Activated CD4-positive, alpha-beta T cell treated with anti-CD3 and anti-CD28 coated beads for 36 hours (primary cell): ENCODE results near the gene CHIT1. TPM values are rescaled to one million over a fixed set of nuclear protein-coding genes. Genes with fewer than 3 reads are reported as not detected.

Source experiments
- ATAC-seq: fragments of 200-7000 bp; cut with Tn5 transposase; one replicate; pipeline ENCODE4 v1.10.0; 2021; ENCODE audit warnings: mild to moderate bottlenecking, moderate library complexity
- CTCF ChIA-PET: fragments of 350-600 bp; sonication (Branson Sonifier 250); formaldehyde crosslinking; loops from one replicate; lab custom pipeline; 2021; ENCODE audit warnings: antibody characterized with exemption; lab: Charles Lee
- POLR2A ChIA-PET: fragments of 350-600 bp; sonication (Branson Sonifier 250); formaldehyde crosslinking; loops from one replicate; lab custom pipeline; 2021; ENCODE audit warnings: antibody characterized with exemption, inconsistent platforms; lab: Charles Lee
- DNase-seq: peaks from one replicate; pipeline ENCODE4 v3.0.0-alpha.2; 2020
- H3K27ac Mint-ChIP-seq: one replicate; pipeline ENCODE4 v1.8.0; 2021; ENCODE audit warnings: mixed read lengths
- H3K27me3 Mint-ChIP-seq: one replicate; pipeline ENCODE4 v1.8.0; 2021; ENCODE audit warnings: mixed read lengths
- H3K36me3 Mint-ChIP-seq: one replicate; pipeline ENCODE4 v1.8.0; 2021; ENCODE audit warnings: low read depth, mixed read lengths
- H3K4me1 Mint-ChIP-seq: one replicate; pipeline ENCODE4 v1.8.0; 2021; ENCODE audit warnings: mixed read lengths
- H3K4me3 Mint-ChIP-seq: one replicate; pipeline ENCODE4 v1.8.0; 2021; ENCODE audit warnings: mild to moderate bottlenecking, moderate library complexity, mixed read lengths
- H3K9me3 Mint-ChIP-seq: one replicate; pipeline ENCODE4 v1.8.0; 2021; ENCODE audit warnings: low read depth, mixed read lengths
- intact Hi-C, 2 experiments: fragments of 100-400 bp; cut with DNase I in 1 of 2; cut with micrococcal nuclease in 1 of 2; formaldehyde crosslinking; loops; one replicate each; pipeline versions ENCODE4 v1.14.2 to v1.15.1; 2022 to 2024; cut with DNase I, micrococcal nuclease
- total RNA-seq, 2 experiments: library from RNA; stranded (reverse); gene quantifications; one replicate each; pipeline ENCODE4 v1.2.3, GENCODE V29; 2021

Gene CHIT1
- total RNA-seq, 2 experiments from 2014 or later: 0.63 to 0.80 TPM

DNA sequence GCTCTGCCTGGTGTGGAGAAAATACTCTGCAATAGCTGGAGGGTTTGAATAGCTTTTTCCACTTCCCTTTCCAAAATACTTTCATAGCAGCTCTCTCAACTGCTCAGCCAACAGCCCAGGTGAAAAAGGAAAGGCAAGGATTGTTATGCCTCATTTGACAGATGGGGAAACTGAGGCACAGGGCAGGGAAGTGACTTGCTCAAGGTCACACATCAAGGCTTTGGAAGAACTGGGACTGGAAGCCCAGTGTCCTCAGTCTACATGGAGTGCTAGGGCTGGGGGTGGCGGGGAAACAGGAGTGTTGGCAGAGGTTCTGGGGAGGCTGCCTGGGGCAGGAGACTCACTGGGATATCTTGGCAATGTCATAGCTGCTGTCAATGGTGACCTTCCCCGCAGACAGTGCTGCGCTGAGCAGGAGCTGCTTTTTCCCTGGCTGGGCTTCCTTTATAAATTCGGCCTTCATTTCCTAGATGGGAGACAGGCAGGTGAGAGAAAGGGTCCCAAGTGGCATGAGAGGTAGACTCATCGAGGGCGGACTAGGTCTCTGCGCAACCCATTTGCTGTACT is 47.0 kb downstream of the CHIT1 start:
- CTCF ChIA-PET: interaction anchor here (0.6 to 0.9 kb wide), 2 partner anchors 10 to 13 kb away, joined by 3 to 4 read pairs; no protein-coding TSS in a partner anchor
- intact Hi-C loops: no loop called here

DNA sequence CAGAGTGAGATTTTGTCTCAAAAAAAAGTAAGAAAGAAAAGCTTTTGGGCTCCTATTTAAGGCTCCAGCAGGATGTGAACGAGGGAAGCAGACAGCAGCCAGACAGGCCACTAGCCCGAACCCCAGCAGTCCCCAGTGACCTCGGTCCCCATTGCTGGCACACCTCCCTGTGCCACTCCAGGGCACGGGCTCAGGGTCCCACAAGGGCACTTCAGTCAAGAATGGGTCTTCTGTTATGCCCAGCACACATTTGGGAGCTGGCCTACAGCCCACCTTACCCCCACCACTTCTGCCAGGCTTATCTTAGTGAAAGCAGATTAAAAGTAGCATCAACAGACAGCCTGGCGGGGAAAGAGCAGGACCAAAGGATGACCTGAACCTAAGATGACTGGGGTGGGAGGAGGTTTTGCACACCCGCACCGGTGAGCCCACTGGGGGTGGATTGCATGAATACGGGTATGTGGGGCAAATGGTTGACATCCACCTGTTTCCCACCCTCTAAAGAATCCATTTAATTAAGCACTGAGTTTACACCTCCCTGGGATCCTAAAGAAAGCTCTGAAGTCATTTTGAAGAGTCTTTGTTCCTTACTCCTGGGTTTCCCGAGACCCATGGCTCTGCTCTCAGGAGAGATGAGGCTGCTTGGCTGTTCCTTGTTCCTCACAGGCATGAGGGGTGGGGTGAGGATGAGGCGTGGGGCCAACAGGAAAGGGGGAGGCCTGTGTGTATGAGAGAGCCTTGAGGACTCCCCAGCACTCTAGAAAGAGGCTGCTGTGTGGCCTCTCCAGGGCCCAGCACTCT is 47.7 kb downstream of the CHIT1 start:
- Mint-ChIP-seq H3K4me1 (peaks cover 4% of the 10 kb centered on the region), H3K27ac (no peak overlapping the region), H3K27me3 (no peaks in the 10 kb centered on the region), H3K36me3 (no peaks in the 10 kb centered on the region), H3K4me3 (no peak overlapping the region), H3K9me3 (no peaks in the 10 kb centered on the region)
- POLR2A ChIA-PET: no interaction called here
- DNase-seq (no peak), ATAC-seq (no peak)
- intact Hi-C loops: no loop called here
- CTCF ChIA-PET: interaction anchor here (0.6 kb wide), 1 partner anchor 13 kb away, joined by 3 read pairs; no protein-coding TSS in a partner anchor

More for the DNA sequence above, 47.0 kb downstream of the CHIT1 start:
- ATAC-seq (no peak), DNase-seq (no peak)
- Mint-ChIP-seq H3K27ac (no peak overlapping the region), H3K36me3 (no peaks in the 10 kb centered on the region), H3K27me3 (no peaks in the 10 kb centered on the region), H3K9me3 (no peaks in the 10 kb centered on the region), H3K4me3 (no peak overlapping the region), H3K4me1 (peaks cover 4% of the 10 kb centered on the region)
- POLR2A ChIA-PET: no interaction called here

DNA sequence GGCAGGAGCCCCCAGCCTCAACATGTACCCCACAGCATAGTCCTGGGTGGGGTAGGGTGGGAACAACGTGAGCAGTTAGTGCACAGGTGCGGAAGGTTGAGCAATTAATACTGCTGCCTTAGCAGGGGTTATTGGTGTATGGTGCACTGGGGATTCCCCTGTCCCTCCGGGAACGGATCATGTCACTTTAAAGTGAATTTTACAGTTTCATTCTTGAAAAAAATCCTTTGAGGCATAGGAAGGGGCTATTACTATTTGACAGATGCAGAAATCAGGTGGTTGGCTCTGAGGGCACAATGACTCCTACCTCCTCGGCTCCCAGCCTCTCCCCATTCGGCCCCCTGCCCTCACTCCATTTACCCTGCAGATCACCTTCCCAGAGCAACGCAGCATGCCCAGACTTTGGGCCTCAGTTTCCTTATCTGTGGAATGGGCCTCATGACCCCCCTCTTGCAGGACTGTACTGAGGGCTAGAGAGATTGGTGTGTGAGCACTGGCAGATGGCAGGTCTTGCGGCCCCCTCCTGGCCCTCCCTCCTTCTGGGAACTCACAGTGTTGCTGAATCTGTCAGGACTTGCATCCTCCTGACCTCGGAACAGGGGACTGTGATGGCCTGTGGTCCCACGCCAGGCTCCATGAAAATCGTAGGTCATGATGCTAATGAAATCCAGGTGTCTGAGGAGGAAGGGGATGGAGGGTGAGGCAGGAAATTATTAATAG is 48.7 kb downstream of the CHIT1 start:
- H3K27ac Mint-ChIP-seq: no peak overlapping the region
- H3K4me1 Mint-ChIP-seq: no peaks in the 10 kb centered on the region
- DNase-seq (no peak), ATAC-seq (no peak)
- no peaks in the 10 kb centered on the region for H3K27me3 Mint-ChIP-seq
- POLR2A ChIA-PET: no interaction called here
- intact Hi-C loops: no loop called here
- H3K36me3 Mint-ChIP-seq: no peaks in the 10 kb centered on the region
- H3K4me3 Mint-ChIP-seq: no peak overlapping the region
- CTCF ChIA-PET: interaction anchor here (0.7 kb wide), 1 partner anchor 9 kb away, joined by 3 read pairs; no protein-coding TSS in a partner anchor
- H3K9me3 Mint-ChIP-seq: no peaks in the 10 kb centered on the region

DNA sequence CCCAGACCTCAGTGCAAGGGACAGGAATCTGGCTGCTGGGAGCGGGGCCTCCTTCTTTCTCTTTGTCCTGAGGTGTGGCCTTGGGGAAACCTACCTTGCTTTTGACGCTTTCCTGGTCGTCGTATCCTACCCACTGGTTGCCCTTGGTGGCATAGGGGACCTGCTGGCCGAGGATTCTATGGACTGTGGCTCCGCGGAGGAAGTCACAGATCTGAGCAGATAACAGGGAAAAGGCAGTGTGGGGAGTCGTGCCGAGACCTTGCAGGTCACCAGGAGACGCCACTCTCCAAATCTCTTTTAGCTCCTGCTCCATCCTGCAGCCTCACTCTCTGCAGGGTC is 49.8 kb downstream of the CHIT1 start:
- CTCF ChIA-PET: interaction anchor here (0.7 kb wide), 1 partner anchor 8 kb away, joined by 3 read pairs; no protein-coding TSS in a partner anchor
- DNase-seq (no peak), ATAC-seq (no peak)
- no peaks in the 10 kb centered on the region for H3K4me1 Mint-ChIP-seq
- H3K9me3 Mint-ChIP-seq: no peaks in the 10 kb centered on the region
- no peak overlapping the region for H3K4me3 Mint-ChIP-seq
- H3K36me3 Mint-ChIP-seq: no peaks in the 10 kb centered on the region
- H3K27ac Mint-ChIP-seq: no peak overlapping the region
- intact Hi-C loops: no loop called here
- no peaks in the 10 kb centered on the region for H3K27me3 Mint-ChIP-seq
- POLR2A ChIA-PET: no interaction called here

DNA sequence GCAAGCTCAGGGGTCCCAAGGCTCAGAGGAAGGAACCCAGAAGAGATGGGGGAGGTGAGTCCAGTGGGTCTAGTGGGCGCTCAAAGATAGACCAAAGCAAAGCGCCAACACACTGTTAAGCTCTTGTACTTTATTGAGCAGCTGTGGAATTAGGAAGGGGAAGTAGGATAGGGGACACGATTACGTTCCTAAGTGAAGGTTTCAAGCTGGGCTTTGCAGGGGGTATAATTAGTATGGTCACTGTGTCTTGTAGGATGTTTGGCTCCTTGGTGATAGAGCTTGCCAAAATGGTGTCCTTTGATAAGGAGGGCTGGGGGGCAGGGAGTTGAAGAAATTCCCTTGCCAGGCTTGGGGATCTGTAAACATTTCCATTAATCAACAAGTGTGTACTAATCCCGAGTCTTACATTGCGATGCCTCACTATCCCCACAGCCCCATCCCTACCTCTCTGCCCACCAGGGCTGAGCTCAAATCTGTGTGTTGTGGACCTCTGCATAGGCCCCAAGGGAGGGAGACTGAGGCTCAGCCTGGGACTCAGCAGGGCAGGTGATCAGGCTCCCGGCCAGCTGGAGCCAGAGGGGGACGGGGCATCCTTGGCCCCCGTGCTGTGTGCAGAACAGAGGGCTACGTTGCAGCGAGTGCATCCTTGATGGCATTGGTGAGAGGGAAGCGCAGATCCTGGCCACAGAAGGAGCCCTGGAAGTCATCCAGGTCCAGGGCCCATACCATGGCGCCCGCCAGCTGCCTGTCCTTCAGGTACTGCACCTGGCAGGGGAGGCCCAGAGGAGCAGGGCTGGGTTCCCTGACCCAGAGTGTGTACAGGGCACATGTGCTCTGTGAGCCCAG is 50.4 kb downstream of the CHIT1 start:
- H3K36me3 Mint-ChIP-seq: no peaks in the 10 kb centered on the region
- H3K4me1 Mint-ChIP-seq: no peaks in the 10 kb centered on the region
- H3K27ac Mint-ChIP-seq: no peak overlapping the region
- no peak for ATAC-seq
- ChIA-PET CTCF (no interaction called here), POLR2A (interaction anchor here (0.6 kb wide), 1 partner anchor 95 kb away, joined by 3 read pairs; no protein-coding TSS in a partner anchor)
- DNase-seq: no peak
- H3K4me3 Mint-ChIP-seq: no peak overlapping the region
- H3K27me3 Mint-ChIP-seq: no peaks in the 10 kb centered on the region
- intact Hi-C loops: no loop called here
- no peaks in the 10 kb centered on the region for H3K9me3 Mint-ChIP-seq

DNA sequence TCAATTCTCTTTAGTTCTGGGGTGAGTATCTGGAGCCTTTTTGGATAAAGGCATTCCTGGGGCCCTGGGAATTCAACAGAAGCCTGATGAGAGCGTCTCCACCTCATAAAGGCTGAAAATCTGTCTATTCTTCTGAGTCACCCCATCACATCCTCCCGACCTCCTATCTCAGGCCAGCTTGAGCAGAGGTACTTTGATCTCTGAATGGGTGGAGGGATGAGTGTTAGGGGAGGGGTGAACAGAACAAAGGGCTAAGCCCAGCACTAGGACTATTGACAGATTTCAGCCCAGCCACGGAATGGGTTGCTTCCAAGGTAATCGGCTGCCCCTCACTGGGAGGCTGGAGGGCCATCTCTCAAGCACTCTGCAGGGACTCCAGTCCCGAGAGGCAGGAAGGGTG is 51.4 kb downstream of the CHIT1 start:
- POLR2A ChIA-PET: no interaction called here
- intact Hi-C loops: no loop called here
- Mint-ChIP-seq H3K4me3 (no peak overlapping the region), H3K27me3 (no peaks in the 10 kb centered on the region), H3K27ac (no peak overlapping the region), H3K4me1 (no peaks in the 10 kb centered on the region), H3K36me3 (no peaks in the 10 kb centered on the region), H3K9me3 (no peaks in the 10 kb centered on the region)
- no peak for DNase-seq
- ATAC-seq: no peak
- CTCF ChIA-PET: interaction anchor here (0.7 kb wide), 1 partner anchor 50 kb away, joined by 3 read pairs; no protein-coding TSS in a partner anchor

DNA sequence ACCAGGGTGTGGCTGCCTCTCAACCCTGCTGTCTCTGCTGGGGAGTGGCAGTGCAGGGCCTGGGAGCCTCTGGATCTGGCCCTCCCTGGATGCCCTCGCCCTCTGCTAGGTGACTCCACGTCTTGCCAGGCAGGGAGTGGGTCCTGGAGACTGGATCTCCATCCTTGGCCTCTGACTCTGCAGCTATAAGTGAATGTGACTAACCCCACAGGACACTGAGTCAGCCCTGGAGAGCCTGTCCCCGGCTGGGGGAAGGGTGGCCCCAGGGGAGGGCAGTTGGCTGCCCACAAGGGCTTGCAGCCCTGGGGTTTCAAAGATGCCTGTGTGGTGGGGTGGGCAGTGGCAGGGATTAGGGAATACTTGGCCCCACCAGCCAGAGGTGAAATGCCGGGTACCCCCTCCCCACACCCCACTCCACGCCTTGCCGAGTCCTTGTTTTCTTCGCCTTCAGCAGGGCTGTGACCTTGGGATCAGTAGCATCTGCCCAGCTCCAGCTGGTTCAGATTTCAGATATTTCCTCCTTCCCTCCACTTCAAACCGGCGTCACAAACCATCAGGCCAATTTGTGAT is 51.9 kb downstream of the CHIT1 start:
- CTCF ChIA-PET: interaction anchor here (0.7 to 1.7 kb wide), 2 partner anchors 40 to 51 kb away, joined by 3 read pairs; no protein-coding TSS in a partner anchor
- intact Hi-C loops: no loop called here
- DNase-seq: no peak
- H3K4me3 Mint-ChIP-seq: no peak overlapping the region
- H3K36me3 Mint-ChIP-seq: no peaks in the 10 kb centered on the region
- H3K27me3 Mint-ChIP-seq: no peaks in the 10 kb centered on the region
- H3K4me1 Mint-ChIP-seq: no peaks in the 10 kb centered on the region
- no peak for ATAC-seq
- H3K9me3 Mint-ChIP-seq: no peaks in the 10 kb centered on the region
- no peak overlapping the region for H3K27ac Mint-ChIP-seq
- POLR2A ChIA-PET: no interaction called here

DNA sequence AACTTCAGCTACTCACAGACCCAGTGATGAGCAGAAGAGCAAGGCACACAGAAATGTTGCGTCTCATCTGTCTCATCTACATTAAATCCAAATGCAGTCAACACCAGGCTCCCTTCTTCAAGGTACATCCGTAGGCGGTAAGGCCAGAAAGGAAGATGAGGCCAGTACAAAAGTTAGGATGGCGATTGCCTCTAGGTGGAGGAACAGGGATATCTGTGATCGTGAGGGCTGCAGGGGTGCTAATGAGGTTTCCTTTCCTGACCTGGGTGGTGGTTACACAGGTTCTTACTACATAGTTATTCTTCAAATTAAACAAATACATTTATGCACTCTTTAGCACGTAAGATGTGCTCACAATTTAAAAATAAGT is 52.5 kb downstream of the CHIT1 start:
- ChIA-PET CTCF (interaction anchor here (1.7 kb wide), 1 partner anchor 40 kb away, joined by 3 read pairs; no protein-coding TSS in a partner anchor), POLR2A (no interaction called here)
- intact Hi-C loops: no loop called here
- Mint-ChIP-seq H3K9me3 (no peaks in the 10 kb centered on the region), H3K4me1 (no peaks in the 10 kb centered on the region), H3K36me3 (no peaks in the 10 kb centered on the region), H3K27me3 (no peaks in the 10 kb centered on the region), H3K27ac (no peak overlapping the region), H3K4me3 (no peak overlapping the region)
- ATAC-seq (no peak), DNase-seq (no peak)

DNA sequence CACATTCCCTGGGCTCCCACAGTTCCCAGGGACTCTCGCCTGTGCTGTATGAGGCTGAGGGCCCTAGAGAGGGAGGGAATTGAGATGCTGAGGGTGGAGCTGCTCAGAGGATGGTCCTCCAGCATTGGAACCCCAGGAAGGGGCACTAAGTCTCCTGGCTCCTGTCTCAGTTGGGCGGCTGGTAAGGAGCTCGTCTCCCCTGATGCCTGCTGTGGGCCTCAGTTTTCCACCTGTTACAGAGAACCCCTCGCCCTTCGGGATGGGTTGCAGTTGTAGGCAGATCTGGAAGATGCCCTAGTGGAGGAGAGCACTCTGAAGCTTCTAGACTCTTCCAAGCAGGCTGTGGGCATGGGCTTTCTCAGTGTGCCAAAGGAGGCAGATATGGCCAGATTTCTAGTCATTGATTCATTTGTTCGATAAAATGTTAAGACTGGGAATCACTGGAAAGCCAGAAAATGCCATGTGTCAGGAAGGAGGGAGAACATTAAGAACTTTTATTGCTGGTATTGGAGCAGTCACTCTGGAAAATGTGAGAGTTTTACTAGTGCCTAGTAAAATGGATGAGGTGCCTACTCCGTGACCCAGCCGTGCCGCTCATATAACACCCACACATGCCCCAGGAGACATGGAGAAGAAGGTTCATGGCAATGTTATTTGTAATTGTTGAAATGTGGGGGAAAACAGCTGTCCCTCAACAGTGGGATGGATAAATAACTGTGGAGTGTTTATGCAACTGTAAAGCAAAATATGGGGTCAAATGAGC is 53.0 kb downstream of the CHIT1 start:
- H3K36me3 Mint-ChIP-seq: no peaks in the 10 kb centered on the region
- DNase-seq (no peak), ATAC-seq (no peak)
- H3K4me3 Mint-ChIP-seq: no peak overlapping the region
- ChIA-PET POLR2A (no interaction called here), CTCF (interaction anchor here (1.7 kb wide), 1 partner anchor 41 kb away, joined by 3 read pairs; no protein-coding TSS in a partner anchor)
- no peaks in the 10 kb centered on the region for H3K4me1 Mint-ChIP-seq
- no peak overlapping the region for H3K27ac Mint-ChIP-seq
- intact Hi-C loops: no loop called here
- no peaks in the 10 kb centered on the region for H3K27me3 Mint-ChIP-seq
- H3K9me3 Mint-ChIP-seq: no peaks in the 10 kb centered on the region

DNA sequence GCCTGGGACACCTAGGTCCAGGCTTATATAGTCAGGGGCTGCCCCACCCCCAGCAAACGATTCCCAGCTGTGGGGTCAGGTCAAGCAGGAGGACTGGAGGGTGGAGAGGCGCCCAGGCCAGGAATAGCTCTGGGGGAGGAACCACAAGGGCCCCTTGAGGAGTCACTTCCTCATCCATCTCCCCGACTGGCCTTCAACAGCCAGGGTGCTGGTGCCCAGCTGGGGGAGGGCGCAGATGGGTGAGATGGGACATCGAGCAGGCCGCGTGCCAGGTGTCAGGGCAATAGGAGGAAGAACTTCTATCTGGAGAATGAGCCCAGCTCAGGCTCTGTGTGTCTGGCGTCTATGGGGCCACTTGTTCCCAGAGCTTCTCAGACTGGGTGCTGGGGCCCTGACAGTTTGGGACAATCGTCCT is 53.6 kb downstream of the CHIT1 start:
- POLR2A ChIA-PET: no interaction called here
- intact Hi-C loops: no loop called here
- no peaks in the 10 kb centered on the region for H3K36me3 Mint-ChIP-seq

More for the DNA sequence above, 53.6 kb downstream of the CHIT1 start:
- no peak overlapping the region for H3K4me3 Mint-ChIP-seq
- H3K9me3 Mint-ChIP-seq: no peaks in the 10 kb centered on the region
- no peak for DNase-seq
- CTCF ChIA-PET: interaction anchor here (0.9 to 1.7 kb wide), 3 partner anchors 42 to 136 kb away, joined by 3 to 7 read pairs (median 3); no protein-coding TSS in a partner anchor
- H3K27ac Mint-ChIP-seq: no peak overlapping the region
- H3K27me3 Mint-ChIP-seq: no peaks in the 10 kb centered on the region
- H3K4me1 Mint-ChIP-seq: no peaks in the 10 kb centered on the region
- ATAC-seq: no peak
